Smooth muscle cell (in vitro differentiated cells): ENCODE data around the gene PPP1R16B. TPM values are rescaled to one million over a fixed set of nuclear protein-coding genes. Genes with fewer than 3 reads are reported as not detected.

Experiments used
- DNase-seq: peaks from one replicate; lab custom pipeline; 2025; ENCODE audit not compliant: unreplicated experiment; lab: John Stamatoyannopoulos, UW
- H2AFZ ChIP-seq: fragments of 200-600 bp; sonication (generic); 2 replicates; pipeline ENCODE4 v1.6.0; 2016; ENCODE audit warnings: antibody characterized with exemption, low read depth, mild to moderate bottlenecking
- H3F3A ChIP-seq: fragments of 200-600 bp; sonication (generic); 2 replicates; pipeline ENCODE4 v1.6.0; 2017; ENCODE audit warnings: antibody characterized with exemption, low read depth
- H3K27ac ChIP-seq: fragments of 200-600 bp; sonication (generic); 2 replicates; pipeline ENCODE4 v1.5.1; 2016; ENCODE audit warnings: low read depth, mild to moderate bottlenecking
- H3K27me3 ChIP-seq: fragments of 200-600 bp; sonication (generic); 2 replicates; pipeline ENCODE4 v1.6.1; 2016; ENCODE audit warnings: low read depth, mild to moderate bottlenecking
- H3K36me3 ChIP-seq: fragments of 200-600 bp; sonication (generic); 2 replicates; pipeline ENCODE4 v1.5.1; 2016; ENCODE audit warnings: low read depth
- H3K4me1 ChIP-seq: fragments of 200-600 bp; sonication (generic); 2 replicates; pipeline ENCODE4 v1.5.1; 2016; ENCODE audit warnings: low read depth
- H3K4me2 ChIP-seq: fragments of 200-600 bp; sonication (generic); 2 replicates; pipeline ENCODE4 v1.6.0; 2016; ENCODE audit warnings: mild to moderate bottlenecking
- H3K4me3 ChIP-seq: fragments of 200-600 bp; sonication (generic); 2 replicates; pipeline ENCODE4 v1.5.1; 2016; ENCODE audit warnings: mild to moderate bottlenecking
- H3K79me2 ChIP-seq: fragments of 200-600 bp; sonication (generic); 2 replicates; pipeline ENCODE4 v1.6.0; 2016; ENCODE audit warnings: low read depth, mild to moderate bottlenecking
- H3K9ac ChIP-seq: fragments of 200-600 bp; sonication (generic); 2 replicates; pipeline ENCODE4 v1.6.0; 2016; ENCODE audit warnings: low read depth
- H3K9me3 ChIP-seq: fragments of 200-600 bp; sonication (generic); replicated peaks from 2 replicates; pipeline ENCODE4 v1.5.1; 2016; ENCODE audit warnings: low read depth
- H4K20me1 ChIP-seq: fragments of 200-600 bp; sonication (generic); 2 replicates; pipeline ENCODE4 v1.6.0; 2016; ENCODE audit warnings: low read depth
- WGBS: methylation state at CpG from one replicate; pipeline ENCODE4 v1.1.7; 2016; ENCODE audit warnings: low lambda C conversion rate; 5-methylcytosine and 5-hydroxymethylcytosine counted together
- polyA plus RNA-seq: library from polyadenylated mRNA; unstranded; fragments of >200 nt; fragmentation: Nextera tagmentation; extraction: Ambion mirVana; gene quantifications from 2 replicates; pipeline ENCODE4 v1.2.1, GENCODE V29; 2016
- total RNA-seq: library from RNA; depleted of rRNA; stranded (reverse); fragments of >200 nt; gene quantifications from 2 replicates; pipeline ENCODE4 v1.2.3, GENCODE V29; 2014
- TF ChIP-seq, protein P1 (sequence below): fragments of 200-600 bp; sonication (generic); IDR thresholded peaks from 2 replicates; pipeline ENCODE4 v1.5.1; 2017; ENCODE audit warnings: borderline replicate concordance, mild to moderate bottlenecking, antibody characterized with exemption; ENCODE audit not compliant: insufficient read depth, poor library complexity, severe bottlenecking

The PPP1R16B gene
- total and polyA plus RNA-seq, 2 experiments from 2014 or later = not detected

DNA sequence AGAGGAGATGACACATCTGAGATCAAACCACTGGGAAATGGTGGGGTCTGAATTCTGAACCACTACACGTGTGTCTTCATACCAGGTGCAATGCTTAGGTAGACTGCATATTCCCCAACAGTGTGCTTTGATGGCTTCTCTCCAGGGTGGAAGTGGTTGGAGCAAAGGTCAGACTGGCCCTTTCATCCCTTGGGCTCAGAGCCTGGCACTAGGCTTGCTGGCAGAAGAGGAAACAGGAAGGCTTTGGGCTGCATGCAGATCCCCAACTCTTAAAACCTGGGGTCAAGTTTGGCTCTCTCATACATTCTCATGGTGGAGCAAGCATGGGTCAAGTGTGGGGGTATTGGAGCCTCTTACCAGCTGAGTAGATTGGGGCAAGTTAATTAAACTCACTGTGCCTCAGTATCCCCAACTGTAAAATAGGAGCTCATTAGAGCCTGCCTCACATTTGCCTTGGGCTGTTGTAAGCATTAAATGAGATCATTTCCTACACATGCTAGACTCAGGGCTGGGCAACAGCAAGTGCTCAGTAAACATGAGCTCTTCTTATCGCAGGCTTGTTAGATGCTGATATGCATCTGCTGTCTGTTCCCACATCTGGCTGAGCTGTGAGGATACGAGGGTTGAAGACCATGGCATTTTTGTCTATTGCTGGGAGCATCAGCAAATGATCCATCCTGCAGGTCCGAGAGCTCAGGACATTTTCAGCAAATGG, 69.1 kb downstream of the PPP1R16B start:
- Histone ChIP-seq H3K79me2 (no peaks in the 10 kb centered on the region), H3F3A (no peaks in the 10 kb centered on the region), H3K4me2 (no peak overlapping the region), H2AFZ (no peak overlapping the region), H3K27ac (no peak overlapping the region), H3K9me3 (no peaks in the 10 kb centered on the region), H3K4me1 (no peaks in the 10 kb centered on the region), H3K36me3 (no peaks in the 10 kb centered on the region), H3K9ac (no peak overlapping the region), H4K20me1 (no peaks in the 10 kb centered on the region), H3K27me3 (peaks cover 17% of the 10 kb centered on the region), H3K4me3 (no peak overlapping the region)
- 57% methylated on average over 4 of the region's 4 CpGs for WGBS
- TF ChIP-seq, protein P1, sequence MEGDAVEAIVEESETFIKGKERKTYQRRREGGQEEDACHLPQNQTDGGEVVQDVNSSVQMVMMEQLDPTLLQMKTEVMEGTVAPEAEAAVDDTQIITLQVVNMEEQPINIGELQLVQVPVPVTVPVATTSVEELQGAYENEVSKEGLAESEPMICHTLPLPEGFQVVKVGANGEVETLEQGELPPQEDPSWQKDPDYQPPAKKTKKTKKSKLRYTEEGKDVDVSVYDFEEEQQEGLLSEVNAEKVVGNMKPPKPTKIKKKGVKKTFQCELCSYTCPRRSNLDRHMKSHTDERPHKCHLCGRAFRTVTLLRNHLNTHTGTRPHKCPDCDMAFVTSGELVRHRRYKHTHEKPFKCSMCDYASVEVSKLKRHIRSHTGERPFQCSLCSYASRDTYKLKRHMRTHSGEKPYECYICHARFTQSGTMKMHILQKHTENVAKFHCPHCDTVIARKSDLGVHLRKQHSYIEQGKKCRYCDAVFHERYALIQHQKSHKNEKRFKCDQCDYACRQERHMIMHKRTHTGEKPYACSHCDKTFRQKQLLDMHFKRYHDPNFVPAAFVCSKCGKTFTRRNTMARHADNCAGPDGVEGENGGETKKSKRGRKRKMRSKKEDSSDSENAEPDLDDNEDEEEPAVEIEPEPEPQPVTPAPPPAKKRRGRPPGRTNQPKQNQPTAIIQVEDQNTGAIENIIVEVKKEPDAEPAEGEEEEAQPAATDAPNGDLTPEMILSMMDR = no peak
- DNase-seq = no peak

DNA sequence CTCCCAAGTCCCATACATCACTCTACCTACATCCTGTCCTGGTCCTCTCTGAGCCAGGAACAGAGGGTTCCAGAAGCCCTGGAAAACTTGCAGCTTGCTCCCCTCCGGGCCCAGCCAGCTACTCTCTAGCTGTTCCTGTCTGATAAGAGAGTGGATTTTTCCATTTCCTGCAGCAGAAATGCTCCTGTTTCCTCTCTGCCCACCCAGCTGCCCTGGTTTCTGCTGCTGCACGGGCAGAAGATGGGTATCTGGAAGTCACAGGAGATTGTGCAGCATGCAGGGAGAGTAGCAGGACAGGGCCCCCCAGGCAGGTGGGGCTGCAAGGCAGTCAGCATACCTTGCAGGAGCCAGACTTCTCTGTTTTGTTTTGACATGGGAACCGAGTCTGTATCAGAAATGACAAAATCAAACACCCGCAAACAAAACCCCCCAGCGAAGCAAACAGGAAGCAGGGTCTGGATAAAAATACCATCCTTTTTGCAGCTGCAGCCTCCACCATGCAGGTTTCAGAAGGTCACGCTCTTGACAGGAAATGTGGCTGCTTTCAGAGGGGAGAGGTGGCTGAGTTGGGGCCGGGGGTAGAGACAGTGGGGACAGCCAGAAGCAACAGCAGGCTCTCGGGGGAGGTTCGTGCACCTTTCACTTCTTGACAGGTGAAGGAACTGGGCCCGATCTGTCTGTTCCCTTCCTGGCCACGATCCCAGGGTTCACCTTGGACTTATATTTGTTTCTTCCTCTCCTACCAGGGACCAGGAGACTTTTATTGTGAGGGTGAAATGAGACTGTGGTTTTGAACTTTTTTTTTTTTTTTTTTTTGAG, 69.9 kb downstream of the PPP1R16B start:
- no peaks in the 10 kb centered on the region for H3K36me3 ChIP-seq
- H3K27me3 ChIP-seq = peaks cover 23% of the 10 kb centered on the region
- no peaks in the 10 kb centered on the region for H4K20me1 ChIP-seq
- H3K9ac ChIP-seq = no peak overlapping the region
- TF ChIP-seq, protein P1 = no peak
- no peak overlapping the region for H3K27ac ChIP-seq
- H2AFZ ChIP-seq = no peak overlapping the region
- H3F3A ChIP-seq = no peaks in the 10 kb centered on the region
- no peaks in the 10 kb centered on the region for H3K9me3 ChIP-seq
- 65% methylated on average over 11 of the region's 11 CpGs for WGBS
- no peak for DNase-seq
- H3K79me2 ChIP-seq = no peaks in the 10 kb centered on the region
- H3K4me1 ChIP-seq = no peaks in the 10 kb centered on the region
- H3K4me2 ChIP-seq = no peak overlapping the region
- H3K4me3 ChIP-seq = no peak overlapping the region

DNA sequence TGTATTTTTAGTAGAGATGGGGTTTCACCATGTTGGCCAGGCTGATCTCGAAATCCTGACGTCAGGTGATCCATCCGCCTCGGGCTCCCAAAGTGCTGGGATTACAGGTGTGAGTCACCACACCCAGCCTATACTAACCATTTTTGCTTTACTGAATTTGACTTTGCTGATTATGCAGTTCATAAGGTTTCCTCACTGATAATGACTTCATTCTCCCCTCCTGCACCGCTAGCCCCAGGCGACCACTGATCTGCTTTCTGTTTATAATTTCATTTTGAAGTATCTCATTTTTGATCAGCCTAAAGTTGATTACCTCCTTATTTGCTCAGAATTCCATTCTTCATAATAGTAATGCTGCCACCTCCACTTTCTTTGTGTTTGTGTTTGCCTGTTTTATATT, 72.0 kb downstream of the PPP1R16B start:
- Histone ChIP-seq H3K4me1 (no peaks in the 10 kb centered on the region), H3K27me3 (peaks cover 13% of the 10 kb centered on the region), H3K27ac (no peak overlapping the region), H3F3A (no peaks in the 10 kb centered on the region), H3K9me3 (no peaks in the 10 kb centered on the region), H4K20me1 (no peaks in the 10 kb centered on the region), H3K36me3 (no peaks in the 10 kb centered on the region), H3K4me2 (no peak overlapping the region), H3K79me2 (no peaks in the 10 kb centered on the region), H3K9ac (no peak overlapping the region), H2AFZ (no peak overlapping the region), H3K4me3 (no peak overlapping the region)
- TF ChIP-seq, protein P1 = no peak
- no peak for DNase-seq
- 86% methylated on average over 6 of the region's 6 CpGs for WGBS
